ENCODE measurements around the gene RALA.
"Not testable (repeated sequence)": the region's sequence is repeated elsewhere in the genome, so short reads cannot be mapped to it uniquely, and the experiment has no call there.

The RALA gene

DNA sequence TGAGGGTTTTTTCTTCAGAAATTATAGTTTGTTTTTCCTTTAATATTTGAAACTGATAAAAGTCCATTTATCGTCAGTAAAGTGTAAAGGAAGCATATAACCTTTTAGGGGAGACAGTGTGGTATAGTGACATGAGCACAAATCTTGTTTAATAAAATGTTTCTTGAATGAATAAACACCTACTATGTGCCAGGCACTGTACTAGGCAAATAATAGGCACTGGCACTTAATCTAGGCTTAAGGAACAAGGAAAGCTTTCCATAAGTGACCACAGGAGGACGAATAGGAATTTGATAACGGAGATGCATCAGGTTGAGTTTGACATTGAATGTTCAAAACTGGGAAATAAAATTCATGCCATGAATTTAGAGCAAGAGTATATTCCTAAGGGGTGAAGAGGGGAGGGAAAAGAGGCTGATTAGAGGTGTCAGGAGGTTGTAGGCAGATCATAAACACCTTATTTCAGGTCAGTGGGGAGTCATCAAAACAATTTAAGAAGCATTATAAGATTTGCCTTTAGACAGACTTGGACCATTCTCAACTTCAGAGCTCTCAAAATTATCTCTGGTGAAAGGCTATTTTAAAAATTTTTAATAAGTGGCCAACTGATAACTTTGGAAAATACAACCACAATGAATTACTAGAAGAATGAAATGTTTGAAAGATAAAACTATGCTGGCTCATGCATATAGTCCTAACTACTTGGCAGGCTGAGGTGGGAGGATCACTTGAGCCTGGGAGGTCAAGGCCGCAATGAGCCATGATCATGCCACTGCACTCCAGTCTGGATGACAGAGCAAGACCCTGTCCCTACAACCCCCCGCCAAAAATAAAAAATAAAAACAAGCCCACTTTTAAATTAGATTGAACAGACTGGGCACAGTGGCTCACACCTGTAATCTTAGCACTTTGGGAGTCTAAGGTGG is 22.4 kb downstream of the RALA start:
- no peak for DNase-seq (ENCODE audit: low read depth)

DNA sequence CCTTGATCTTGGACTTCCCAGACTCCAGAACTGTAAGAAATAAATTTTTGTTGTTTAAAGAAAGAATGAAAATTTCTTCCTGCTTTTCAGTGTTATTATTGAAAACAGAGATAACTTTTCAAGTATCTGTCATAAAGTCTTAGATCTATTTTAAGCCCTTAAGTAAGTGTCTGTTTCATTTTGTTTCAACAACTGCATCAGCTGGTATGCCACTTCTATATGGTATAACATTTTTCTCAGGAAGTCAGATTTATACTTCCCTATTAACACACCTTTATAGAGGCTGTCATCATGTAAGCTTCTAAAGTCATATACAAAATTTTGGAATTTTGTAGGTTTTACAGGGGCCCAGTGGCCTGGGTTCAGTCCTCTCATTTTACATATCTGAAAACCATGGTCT is 24.4 kb downstream of the RALA start:
- DNase-seq (ENCODE audit: low read depth), result no peak

DNA sequence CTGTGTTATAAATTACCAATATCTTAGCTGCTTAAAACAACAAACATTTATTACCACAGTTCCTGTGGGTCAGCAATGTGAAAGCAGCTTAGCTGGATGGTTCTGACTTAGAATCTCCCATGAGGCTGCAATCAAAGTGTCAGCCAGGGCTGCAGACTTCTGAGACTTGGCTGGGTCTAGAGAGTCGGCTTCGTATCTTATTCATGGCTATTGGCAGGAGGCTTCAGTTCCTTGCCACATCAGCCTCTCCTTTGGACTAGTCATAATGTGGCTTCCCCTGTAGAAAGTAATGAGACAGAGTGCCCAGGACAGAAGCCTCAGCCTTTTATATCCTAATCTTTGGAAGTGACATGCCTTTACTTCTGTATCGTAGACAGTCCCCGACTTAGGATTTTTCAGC is 27.3 kb downstream of the RALA start:
- no peak for DNase-seq (ENCODE audit: low read depth)

DNA sequence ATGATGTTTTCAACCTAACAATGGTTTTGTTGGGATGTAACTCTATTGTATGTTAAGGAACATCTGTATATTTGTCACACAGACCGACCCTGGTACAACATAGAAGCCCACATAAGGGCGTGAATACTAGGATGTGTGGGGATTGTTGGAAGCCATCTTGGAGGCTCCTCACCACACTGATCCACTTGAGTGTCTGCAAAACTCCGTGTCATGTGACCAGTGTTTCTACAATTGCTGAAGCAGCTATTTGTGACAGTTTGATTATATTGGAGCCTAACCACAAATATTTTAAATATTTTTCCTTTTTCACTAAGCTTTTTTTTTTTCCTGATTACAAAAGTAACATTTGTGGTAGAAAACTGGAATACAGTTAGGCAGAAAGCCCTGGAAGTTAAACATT is 27.9 kb downstream of the RALA start:
- DNase-seq (ENCODE audit: low read depth), result no peak

DNA sequence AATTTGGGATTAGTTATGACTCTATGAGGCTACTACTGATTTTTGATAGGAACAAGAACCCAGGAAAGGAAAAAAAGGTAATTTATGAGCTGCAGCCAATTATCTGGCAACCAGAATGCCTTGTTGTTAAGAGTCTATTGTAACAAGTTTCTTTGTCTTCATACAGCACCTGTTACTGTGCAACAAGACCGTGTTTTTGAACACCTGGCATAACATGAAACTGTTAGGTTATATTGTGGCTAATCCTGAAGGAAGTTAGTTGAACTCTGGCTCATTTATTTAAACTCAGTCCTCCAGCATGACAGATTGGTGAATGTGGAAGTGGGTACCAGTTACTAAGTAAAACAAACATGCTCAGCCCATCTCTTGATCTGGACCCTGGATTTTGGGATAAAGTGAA is 33.0 kb downstream of the RALA start:
- no peak for DNase-seq (ENCODE audit: low read depth)

DNA sequence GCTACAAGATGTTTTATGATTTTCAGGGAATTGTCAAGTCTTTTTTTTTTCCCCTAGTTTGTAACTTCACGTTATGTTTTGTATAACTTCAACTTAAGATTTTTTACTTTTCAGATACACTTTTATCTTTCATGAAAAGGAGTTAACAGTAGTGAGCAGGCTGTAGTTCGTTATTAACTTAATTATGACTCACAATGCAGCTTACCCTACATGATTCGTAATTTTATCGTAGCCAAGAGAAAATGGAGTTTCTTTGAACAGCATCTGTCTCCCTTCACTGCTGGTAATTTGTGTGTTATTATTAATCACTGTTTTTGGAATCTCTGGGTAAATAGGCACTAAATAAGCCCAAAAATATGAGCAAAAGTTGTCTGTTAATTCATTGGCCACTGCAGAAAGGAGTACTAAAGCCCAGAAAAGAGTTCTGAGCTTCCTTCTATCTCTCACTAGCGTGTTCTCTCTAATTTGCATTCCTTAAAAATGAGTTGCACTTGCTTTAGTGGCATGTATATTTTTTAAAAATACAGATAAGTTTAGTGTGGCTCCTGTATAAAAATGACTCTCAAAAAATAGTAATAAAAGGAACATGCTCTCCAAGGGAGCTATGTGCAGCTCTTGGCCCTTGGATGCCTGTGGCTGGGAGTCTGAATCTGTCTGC is 36.1 kb downstream of the RALA start:
- no peak for DNase-seq (ENCODE audit: low read depth)

DNA sequence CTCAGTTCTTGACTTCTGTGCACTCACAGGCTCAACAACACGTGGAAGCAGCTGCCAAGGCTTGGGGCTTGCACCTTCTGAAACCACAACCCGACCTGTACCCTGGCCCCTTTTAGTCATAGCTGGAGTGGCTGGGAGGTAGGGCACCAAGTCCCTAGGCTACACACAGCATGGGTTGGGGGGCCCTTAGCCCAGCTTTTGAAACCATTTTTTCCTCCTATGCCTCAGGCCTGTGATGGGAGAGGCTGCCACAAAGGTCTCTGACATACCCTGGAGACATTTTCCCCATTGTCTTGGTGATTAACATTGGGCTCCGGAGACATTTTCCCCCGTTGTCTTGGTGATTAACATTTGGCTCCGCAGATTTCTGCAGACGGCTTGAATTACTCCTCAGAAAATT is 38.6 kb downstream of the RALA start:
- no peak for DNase-seq (ENCODE audit: low read depth)

DNA sequence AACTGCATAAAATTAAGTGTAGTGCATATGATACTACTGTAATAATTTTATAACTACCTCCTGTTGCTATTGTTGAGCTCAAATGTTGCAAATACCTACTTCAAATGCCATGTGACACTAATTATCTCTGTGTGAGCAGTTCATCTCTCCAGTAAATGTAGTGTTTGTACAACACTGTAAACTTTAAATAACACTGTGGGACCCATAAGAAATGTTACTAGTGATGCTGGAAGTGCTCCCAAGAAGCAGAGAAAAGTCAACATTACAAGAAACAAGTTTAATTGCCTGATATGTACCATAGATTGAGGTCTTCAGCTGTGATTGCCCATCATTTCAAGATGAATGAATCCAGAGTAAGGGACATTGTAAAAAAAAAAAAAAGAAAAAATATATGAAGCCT is 39.9 kb downstream of the RALA start:
- DNase-seq (ENCODE audit: low read depth), result no peak

DNA sequence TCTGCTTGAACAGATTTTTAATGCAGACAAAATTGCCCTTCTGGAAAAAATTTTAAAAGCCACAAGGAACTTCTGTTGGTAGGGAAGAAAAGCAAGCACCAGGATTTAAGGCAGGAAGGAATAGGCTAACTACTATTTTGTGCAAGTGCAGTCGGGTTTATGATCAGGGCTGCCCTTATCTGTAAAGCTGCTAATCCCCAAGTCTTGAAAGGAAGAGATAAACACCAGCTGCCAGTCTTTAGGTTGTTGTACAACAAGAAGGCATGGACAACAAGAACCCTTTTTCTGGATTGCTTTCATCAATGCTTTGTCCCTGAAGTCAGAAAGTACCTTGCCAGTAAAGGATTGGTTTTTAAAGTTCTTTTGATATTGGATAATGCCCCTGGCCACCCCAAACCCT is 40.7 kb downstream of the RALA start:
- DNase-seq (ENCODE audit: low read depth), result no peak

DNA sequence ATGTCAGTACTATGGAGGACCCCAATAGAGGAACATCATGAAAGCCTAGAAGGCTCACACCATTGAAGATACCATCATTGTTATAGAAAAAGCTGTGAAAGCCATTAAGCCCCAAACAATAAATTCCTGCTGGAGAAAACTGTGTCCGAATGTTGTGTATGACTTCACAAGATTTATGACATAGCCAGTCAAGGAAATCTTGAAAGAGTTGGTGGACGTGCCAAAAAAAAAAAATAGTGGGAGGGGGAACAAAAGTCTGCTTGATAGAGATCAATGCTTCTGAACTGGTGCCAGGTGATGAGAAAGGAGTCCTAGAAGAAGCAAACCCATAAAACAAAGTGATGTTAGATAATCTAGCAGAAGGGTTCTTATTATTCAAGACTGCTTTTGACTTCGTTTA is 41.2 kb downstream of the RALA start:
- no peak for DNase-seq (ENCODE audit: low read depth)

DNA sequence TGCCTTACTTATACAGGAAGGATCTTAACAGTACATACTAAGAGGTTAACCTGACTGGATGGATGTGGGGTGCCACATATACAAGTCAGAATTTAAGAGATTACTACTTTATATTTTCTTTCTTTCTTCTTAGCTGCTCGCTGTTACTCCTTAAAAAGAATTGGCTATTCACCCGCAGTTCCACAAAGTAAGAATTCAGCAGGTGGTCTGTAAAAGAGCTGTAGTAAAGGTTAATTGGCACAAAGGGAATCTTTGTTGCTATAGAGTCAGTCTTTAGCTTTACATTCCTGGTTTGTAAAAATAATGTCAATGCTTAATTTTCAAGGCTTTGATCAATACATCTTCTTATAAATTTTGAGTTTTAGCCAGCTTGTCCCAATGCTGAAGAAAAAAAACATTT is 43.2 kb downstream of the RALA start:
- no peak for DNase-seq (ENCODE audit: low read depth)

DNA sequence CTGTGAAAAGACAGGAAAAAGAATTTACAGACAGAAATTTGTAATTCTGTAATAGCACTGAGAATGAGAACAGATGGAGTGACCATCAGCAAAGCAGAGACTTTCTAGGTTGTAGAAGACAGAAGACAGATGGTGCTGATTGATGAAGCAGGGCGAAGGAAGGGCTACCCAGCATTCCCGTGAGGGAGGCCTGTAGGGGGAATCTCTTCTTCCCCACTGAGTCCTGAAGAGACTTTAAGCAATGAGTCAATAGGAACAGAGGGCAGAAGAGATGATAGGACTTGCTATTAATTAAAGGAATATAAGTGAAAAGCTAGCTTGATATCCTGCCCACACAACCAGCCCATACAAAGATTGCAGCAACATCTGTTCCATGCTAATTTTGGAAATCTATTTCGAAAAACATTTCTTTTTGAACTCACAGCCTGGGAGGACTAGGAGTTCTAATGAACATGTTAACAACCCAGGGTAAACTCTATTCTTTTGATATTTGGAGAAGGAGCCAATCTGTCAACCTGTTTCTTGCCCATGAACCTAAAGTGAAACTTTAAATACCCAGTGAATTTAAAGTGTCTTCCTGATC is 44.1 kb downstream of the RALA start:
- DNase-seq (ENCODE audit: low read depth), result no peak

DNA sequence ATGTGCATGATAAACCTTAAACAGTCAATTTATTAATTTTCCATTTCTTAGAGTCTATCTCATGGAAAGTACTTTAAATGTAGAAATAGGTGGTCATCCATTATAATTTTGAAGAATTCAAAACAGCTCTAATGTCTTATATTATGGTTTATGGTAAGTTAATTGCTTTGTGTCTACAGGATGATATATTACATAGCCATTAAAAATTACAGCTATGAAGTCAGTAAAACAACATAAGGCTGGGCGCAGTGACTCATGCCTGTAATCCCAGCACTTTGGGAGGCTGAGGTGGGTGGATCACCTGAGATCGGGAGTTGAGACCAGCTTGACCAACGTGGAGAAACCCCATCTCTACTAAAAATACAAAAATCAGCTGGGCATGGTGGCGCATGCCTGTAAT is 44.9 kb downstream of the RALA start:
- DNase-seq (ENCODE audit: low read depth), result not testable (repeated sequence)

DNA sequence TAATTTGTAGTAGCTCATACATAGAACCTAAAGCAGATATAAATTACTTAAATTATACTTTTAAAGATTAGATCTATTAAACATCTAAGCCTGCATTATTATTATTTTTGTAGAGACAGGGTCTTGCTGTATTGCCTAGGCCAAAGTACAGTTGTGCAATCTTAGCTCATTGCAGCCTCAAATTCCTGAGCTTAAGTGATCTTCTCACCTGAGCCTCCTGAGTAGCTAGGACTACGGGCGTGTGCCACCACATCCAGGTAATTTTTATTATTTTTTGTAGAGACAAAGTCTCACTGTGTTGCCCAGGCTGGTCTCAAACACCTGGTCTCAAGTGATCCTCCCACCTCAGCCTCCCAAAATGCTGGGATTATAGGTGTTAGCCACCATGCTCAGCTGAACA is 46.7 kb downstream of the RALA start:
- no peak for DNase-seq (ENCODE audit: low read depth)

DNA sequence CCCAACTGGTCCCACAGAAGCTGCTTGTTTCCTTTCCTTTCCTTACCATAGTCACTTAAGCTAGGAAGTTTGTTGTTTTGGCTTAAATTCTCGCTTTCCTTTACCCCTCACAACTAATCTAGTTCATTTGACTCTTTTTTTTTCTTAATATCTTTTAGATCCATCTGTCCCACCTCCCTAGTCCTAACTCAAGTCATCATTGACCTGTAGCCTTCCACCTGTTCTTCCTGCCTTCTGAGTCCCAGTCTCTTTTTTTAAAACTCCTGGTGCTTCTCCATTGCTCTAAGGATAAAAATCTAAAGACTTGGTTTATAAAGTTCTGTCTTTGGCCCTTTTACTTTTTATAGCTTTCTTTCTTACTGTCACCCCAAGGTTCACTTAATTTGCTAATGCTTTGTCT is 47.6 kb downstream of the RALA start:
- DNase-seq (ENCODE audit: low read depth), result no peak

DNA sequence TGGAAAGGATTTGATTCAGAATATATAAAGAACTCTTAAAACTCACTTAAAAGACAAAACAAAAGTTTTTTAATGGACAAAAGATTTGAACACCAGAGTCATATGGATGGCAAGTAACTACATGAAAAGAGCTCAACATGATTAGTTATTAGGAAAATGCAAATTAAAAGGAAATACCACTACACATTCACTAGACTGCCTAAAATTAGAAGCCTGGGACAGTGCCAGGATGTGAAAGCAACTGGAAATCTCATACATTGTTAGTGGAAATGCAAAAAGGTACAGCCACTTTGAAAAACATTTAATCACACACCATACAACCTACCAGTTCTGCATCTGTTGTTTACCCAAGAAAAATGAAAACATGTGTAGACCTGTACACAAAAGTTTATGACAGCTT is 48.8 kb downstream of the RALA start:
- no peak for DNase-seq (ENCODE audit: low read depth)

DNA sequence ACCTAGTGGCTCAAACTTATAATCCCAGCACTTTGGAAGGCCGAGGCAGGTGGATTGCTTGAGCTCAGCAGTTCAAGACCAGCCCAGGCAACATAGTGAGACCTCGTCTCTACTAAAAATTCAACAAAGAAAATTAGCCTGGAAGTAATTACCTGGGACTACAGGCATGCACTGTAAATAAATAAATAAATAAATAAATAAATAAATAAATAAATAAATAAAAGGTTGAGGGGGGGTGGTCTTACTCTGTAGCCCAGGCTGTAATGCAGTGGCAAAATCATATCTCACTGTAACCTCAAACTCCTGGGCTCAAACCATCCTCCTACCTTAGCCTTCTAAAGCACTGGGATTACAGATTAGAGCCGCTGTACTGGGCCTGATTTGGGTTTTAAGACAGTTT is 50.5 kb downstream of the RALA start:
- DNase-seq (ENCODE audit: low read depth), result no peak

DNA sequence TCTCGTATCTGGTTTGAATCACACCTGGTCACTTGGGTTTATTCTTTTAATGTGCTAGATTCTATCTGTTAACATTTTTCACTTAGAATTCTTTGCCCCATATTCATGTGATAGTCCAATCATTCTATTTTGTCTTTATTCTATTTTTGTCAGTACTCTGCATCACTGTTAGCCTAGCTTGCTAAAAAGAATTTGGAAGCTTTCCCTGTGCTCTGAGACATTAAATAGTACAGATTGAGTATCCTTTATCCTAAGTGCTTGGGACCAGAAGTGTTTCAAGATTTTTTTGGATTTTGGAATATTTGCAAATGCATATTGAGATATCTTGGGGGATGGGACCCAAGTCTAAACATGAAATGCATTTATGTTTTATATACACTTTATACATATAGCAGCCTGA is 51.0 kb downstream of the RALA start:
- DNase-seq (ENCODE audit: low read depth), result no peak

DNA sequence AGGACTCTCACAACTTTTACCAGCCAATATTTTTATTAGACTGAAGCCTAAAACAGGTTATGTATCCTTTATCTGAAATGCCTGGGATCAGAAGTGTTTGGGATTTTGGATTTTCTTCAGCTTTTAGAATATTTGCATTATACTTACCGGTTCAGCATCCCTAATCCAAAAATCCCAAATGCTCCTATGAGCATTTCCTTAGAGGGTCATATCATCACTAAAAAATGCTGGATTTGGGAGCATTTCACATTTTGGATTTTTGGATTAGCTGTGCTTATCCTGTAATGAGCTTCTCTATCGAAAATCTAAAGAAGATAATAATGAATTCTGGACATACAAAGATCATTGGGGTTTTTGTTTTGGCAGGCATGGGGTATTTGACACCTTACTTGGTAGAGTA is 53.0 kb downstream of the RALA start:
- DNase-seq (ENCODE audit: low read depth), result no peak

DNA sequence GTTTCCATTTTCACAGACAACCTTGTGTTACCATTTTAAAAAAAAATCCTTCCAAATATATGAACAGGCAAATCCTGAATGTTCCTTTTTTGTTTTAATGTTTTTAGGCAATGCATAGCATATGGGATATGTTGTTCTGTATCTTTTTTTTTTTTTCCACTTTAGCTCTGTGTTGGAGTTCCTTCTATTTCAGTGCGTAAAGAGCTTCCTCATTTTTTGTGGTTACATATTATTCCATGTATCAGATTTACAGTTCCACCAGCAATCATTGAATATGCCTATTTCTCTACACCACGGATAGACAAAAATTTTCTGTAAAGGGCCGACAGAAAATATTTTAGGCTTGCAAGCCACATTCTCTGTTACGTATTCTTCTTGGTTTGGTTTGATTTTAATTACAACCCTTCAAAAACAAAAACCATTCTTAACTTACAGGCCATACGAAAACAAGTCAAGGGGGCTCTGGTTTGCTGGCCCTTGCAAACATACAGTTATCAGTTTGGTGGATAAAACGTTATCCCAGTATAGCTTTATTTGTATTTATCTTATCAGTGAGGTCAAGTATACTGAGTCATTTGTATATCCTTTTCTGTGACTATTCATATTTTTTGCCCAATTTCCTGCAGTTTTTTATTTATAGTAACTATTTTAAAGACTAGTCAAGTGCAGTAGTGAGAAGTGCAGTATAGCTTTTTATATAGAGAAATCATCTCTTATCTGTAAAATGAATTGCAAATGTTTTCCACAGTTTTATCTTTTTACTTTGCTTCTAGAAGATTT is 55.7 kb downstream of the RALA start:
- DNase-seq (ENCODE audit: low read depth), result no peak

DNA sequence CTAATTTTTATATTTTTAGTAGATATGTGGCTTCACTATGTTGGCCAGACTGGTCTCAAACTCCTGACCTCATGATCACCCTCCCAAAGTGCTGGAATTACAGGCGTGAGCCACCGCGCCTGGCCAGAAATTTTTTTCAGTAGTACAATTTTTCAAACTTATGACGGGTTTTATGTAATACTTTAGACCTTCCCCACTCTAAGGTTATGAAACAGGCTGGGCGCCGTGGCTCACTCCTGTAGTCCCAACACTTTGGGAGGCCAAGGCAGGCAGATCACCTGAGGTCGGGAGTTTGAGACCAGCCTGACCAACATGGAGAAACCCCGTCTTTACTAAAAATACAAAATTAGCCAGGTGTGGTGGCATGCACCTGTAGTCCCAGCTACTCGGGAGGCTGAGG is 56.5 kb downstream of the RALA start:
- DNase-seq (ENCODE audit: low read depth), result not testable (repeated sequence)

DNA sequence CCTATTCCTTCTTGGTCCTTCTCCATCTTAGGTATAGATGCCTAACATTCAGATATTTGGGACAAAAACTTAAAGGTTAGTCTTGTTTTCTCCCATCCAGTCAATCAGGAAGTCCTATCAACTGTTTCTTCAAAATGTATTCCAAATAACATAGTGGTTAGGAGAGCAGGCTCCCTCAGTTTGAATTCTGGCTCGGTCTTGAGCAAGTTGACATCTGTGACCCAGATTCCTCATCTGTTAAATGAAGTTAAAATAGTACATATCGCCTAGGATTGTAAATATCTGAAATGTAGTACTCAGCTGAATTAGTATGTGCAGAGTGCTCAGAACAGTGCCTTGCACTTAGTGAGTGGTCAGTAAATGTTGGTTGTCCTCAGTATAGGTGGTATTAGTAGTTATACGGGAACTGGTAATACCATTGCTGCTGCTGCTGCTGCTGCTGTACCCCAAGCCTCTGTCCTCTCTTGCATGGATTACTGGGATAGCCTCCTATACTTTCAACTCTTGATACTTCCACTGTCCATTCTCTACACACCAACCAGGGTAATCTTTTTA is 58.6 kb downstream of the RALA start:
- no peak for DNase-seq (ENCODE audit: low read depth)

All from activated T-helper 1 cell treated with Interleukin-2 at 50 U/mL for 16 hours (primary cell).